DMS114 treated with DMSO at 0.1 percent for 48 hours (cell line): ENCODE measurements around the gene CAMKK1.

Experiments used
- DNase-seq: peaks from one replicate; lab custom pipeline; 2025; ENCODE audit not compliant: unreplicated experiment; lab: John Stamatoyannopoulos, UW

Gene CAMKK1

DNA sequence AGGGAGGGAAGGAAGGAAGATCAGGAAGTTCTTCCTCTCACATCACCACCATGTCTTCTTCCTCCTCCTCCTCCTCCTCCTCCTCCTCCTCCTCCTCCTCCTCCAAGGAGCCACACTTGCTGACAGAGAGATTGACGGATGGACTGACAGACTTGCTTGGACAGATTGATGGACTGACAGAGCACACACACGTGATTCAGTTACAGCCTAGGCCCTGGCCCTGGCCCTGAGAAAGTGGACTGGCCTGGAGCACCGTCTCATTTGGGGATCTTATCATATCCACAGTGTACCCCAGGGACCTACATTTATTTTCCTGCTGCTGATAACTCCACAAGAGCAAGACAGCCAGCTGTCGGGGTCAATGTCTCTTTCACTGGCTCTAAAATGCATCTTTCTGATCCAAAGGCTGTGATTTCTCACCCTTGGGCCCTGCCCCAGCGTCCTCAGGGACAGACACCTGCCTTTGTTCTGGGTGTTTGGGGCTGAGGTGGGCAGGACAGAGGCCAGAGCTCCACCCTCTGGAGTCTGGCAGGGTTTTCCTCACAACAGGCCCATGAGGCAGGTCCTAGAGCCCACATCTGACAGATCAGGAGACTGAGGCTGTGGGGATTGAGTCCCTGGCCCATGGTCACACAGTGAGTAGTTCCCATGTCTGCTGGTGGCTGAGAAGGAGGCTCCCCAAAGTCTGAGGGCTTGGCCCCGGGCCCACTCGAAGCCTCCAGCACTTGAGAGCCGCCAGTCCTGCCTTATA is 25.7 kb upstream of the CAMKK1 start:
- DNase-seq: no peak

DNA sequence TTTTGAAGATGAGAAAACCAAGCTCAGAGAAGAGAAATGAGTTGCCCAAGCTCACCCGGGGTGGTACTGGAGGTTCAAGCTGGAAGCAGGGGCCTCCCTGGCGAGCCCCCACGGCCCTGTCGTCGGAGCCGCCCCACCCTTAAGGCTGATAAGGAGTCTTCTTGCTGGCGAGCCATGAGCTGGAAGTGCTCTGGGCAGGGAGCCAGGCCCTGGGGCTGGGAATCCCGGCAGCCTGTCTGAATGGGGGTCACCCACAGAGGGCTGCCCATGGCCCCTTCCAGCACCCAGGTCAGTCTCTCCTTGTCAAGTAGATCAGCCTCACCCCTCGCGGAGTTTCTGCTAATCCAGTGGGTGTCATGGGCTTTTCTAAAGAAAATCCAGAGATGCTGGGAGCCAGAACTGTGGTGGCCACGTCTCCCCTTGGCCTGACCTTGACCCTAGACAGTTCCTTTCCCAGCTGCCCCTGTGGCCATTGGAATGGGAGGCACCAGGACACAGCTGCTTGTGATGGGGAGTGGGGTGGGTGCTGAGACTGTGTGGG is 24.6 kb upstream of the CAMKK1 start:
- DNase-seq: no peak

DNA sequence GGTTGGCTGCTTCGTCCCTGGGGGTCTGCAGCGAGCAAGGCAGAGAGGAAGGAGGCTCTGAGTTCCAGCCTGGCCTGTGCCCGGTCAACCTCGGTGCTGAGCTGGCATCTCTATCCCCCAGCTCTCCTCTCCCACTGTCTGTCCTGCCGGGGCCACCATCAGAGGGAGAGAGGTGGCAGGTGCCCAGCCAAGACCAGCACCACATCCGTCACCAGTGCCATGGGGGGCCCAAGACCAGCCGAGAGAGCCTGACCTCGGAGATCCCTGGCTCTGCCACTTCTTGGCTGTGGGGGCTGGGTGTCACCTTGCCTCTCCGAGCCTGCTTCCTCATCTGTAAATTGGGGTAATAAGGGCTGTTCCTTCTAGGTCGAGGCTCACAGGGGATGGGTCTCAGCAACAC is 24.0 kb upstream of the CAMKK1 start:
- DNase-seq: no peak

DNA sequence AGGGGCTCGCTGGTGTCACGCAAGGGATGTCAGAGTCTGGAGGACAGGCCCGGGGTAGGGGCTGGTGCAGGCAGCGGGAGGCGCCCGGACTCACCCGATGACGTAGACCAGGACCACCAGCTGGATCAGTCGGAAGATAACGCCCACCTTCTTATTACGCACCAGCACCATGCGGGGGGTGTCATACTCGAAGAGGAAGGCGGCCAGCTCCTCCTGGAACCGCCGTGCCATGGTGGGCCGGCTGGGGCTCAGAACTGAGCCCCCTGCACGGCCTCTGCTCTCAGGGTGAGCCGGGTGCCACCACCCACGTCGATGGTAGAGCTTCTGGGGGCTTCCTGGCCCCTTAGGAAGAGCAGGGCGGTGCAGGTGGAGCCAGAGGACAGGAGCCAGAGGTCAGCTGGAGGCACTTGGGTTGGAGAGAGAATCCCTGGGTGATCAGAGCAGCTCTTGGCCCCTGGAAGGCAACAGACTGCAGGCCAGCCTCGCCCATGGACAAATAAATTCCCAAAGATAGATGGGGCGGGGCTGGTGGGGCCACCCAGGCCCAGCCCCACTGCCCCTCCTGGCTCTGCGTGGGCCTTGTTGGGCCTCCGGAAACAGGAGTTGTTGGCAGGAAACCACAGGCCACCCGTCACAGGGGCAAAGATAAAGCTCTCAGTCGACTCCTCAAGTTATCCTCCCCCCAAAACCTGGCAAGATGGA is 23.3 kb upstream of the CAMKK1 start, which contains the start of gene P2RX1:
TSS of gene P2RX1 (minus strand) at position 471 of the 702 bp plus-strand sequence. CDS start at position 231, 240 bp downstream.
- no peak for DNase-seq

DNA sequence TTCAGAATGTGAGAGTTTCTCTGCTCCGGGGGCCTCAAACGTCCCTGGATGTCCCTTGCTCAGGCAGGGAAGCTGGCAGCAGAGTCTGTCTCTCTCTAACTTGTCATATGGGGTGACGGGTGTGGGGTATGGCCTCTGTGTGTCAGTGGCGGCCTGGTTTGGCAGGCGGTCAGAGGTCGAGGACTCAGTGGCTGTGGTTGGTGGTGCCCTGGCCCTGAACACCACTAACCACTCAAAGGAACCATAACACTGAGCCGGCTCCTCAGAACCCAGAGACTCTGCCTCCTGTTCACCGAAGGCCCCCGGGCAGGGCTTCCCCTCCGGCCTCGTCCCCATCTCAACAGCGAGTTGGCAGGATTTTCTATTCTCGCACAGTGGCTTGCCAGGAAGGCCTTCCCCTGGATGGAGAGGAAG is 22.7 kb upstream of the CAMKK1 start:
- no peak for DNase-seq

- no peak for DNase-seq
These were observed 21.4 kb upstream of the CAMKK1 start for GRCh38 chr17:3914312-3914670.

GRCh38 chr17:3913531-3914311 is 20.9 kb upstream of the CAMKK1 start:
- DNase-seq: peak; percentile 32

DNA sequence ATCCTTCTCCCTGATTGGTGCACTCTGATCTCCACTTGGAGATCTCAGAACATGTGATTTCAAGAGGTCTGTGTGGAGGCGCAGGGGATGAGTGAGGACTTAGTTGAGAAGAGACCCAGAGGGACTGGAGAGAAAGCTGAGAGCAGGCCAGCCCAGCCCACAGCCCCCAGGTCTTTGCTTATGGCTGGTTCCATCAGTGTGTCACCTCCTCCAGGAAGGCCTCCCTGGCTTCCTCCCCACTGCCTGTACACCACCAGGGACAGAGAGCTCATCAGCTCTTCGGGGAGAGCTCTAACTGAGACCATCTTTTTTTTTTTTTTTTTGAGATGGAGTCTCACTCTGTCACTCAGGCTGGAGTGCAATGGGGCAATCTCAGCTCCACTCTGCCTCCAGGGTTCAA is 20.0 kb upstream of the CAMKK1 start:
- DNase-seq: no peak

- no peak for DNase-seq
These were observed 18.6 kb upstream of the CAMKK1 start for GRCh38 chr17:3911271-3912053.

GRCh38 chr17:3910420-3911270 is 17.8 kb upstream of the CAMKK1 start:
- no peak for DNase-seq

- no peak for DNase-seq
These were observed 16.4 kb upstream of the CAMKK1 start for GRCh38 chr17:3909257-3909656.

- no peak for DNase-seq
These were observed 14.8 kb upstream of the CAMKK1 start for GRCh38 chr17:3907483-3908216.

- no peak for DNase-seq
These were observed 14.0 kb upstream of the CAMKK1 start for GRCh38 chr17:3906881-3907280.

- DNase-seq: no peak
These were observed 12.2 kb upstream of the CAMKK1 start for GRCh38 chr17:3905017-3905520.

DNA sequence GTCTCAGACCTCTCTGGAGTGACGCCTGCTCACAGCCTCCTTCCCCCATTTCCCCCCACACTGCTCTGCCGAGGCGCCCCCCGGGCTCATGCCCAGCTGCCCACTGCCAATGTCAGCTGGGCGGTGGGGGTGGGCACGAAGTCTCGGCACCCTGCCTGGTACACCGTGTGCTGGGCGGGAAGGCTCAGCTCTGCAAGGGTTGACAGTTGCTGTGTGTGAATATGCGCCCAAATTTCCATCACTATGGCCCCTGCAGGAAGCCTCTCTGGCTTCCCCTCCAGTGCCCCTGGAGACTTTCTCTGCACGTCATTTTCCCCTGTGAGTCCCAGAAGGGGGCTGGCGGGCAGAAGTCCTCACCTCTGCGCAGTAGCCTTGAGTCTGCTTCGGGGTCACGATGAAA is 11.6 kb upstream of the CAMKK1 start:
- no peak for DNase-seq

- DNase-seq: no peak
These were observed 11.0 kb upstream of the CAMKK1 start for GRCh38 chr17:3903881-3904290.

GRCh38 chr17:3903051-3903825 is 10.4 kb upstream of the CAMKK1 start:
- DNase-seq: no peak

GRCh38 chr17:3900646-3901045 is 7.8 kb upstream of the CAMKK1 start:
- DNase-seq: no peak
